GM12891 (cell line): ENCODE data around the gene FOXS1. TPM values are rescaled to one million over a fixed set of nuclear protein-coding genes. Genes with fewer than 3 reads are reported as not detected.

Experiments used
- DNase-seq: peaks from one replicate; pipeline ENCODE4 v3.0.0; 2011; ENCODE audit warnings: low spot score; ENCODE audit not compliant: insufficient read length
- FAIRE-seq: peaks from 2 replicates; lab custom pipeline; 2011; peaks lifted over from hg19 to GRCh38; lab: Jason Lieb, UNC
- PAX5 ChIP-seq: IDR thresholded peaks from 2 replicates; pipeline ENCODE4 v1.6.1; 2011; ENCODE audit warnings: low read length, moderate library complexity, mild to moderate bottlenecking; ENCODE audit not compliant: insufficient read depth, severe bottlenecking
- POLR2A ChIP-seq: IDR thresholded peaks from 2 replicates; pipeline ENCODE4 v1.6.1; 2011; ENCODE audit warnings: low read depth, low read length, control low read depth
- POLR2AphosphoS5 ChIP-seq: IDR thresholded peaks from 2 replicates; pipeline ENCODE4 v1.6.1; 2011; ENCODE audit warnings: low read depth, low read length, control low read depth
- POU2F2 ChIP-seq: IDR thresholded peaks from 2 replicates; pipeline ENCODE4 v1.6.1; 2011; ENCODE audit warnings: low read depth, mild to moderate bottlenecking, control low read depth, low read length, moderate library complexity
- SPI1 ChIP-seq: IDR thresholded peaks from 2 replicates; pipeline ENCODE4 v1.6.1; 2011; ENCODE audit warnings: low read depth, low read length, control low read depth
- TAF1 ChIP-seq: IDR thresholded peaks from 2 replicates; pipeline ENCODE4 v1.6.1; 2011; ENCODE audit warnings: low read depth, low read length, control low read depth
- polyA plus RNA-seq: library from polyadenylated mRNA; unstranded; fragments of >200 nt; gene quantifications from one replicate; pipeline ENCODE4 v1.2.1, GENCODE V29; 2012; ENCODE audit warnings: low read depth, missing spikeins, inconsistent platforms; ENCODE audit not compliant: missing spikeins

Gene FOXS1
- polyA plus RNA-seq = not detected

GRCh38 chr20:31845300-31845863, at the start of gene FOXS1:
Gene FOXS1, minus strand, starts transcription at chr20:31845604. Its CDS starts 62 bp downstream, at chr20:31845542.
- TF ChIP-seq POU2F2 (no peak), TAF1 (no peak), POLR2AphosphoS5 (no peak), SPI1 (no peak), POLR2A (no peak), PAX5 (no peak)
- FAIRE-seq (no peak), DNase-seq (no peak)

DNA sequence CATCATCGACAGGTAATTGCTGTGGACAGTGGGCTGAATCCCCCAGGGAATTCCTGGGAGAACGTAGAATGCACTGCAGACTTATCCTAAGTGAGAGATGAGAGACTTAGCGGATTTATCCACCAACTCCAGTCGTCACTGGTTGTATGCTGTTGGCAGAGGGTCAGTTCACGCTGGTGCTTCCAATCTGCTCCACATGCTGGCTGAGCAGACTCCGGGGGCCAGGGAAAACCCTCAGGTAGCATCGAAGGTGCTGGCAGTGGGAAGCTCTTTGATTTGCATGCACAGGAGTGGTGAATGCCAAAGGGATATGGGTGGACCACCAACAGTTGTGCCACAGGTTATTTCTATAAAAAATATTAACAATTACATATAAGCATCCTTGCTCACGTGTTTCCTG, 45.2 kb upstream of the FOXS1 start:
- TF ChIP-seq TAF1 = no peak
- no peak for TF ChIP-seq SPI1
- TF ChIP-seq POLR2A = no peak
- no peak for TF ChIP-seq POLR2AphosphoS5
- no peak for TF ChIP-seq PAX5
- no peak for TF ChIP-seq POU2F2
- DNase-seq (no peak), FAIRE-seq (no peak)

DNA sequence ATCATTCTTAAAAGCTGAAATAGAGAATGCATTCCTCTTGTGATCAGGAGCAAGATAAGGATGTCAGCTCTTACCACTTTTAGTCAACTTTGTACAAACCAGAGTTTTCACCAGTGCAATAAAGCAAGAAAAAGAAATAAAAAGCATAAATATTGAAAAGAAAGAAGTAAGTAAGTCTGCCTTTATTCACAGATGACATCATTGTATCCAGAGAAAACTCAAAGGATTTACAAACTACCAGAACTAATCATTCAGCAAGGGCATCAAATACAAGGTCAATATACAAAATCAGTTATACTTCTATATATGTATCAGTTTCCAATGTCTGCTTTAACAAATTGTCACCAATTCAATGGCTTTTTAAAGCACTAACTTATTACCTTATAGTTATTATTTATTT, 38.4 kb upstream of the FOXS1 start:
- FAIRE-seq (no peak), DNase-seq (no peak)
- TF ChIP-seq SPI1 = no peak

- TF ChIP-seq POLR2A (no peak), PAX5 (no peak), SPI1 (no peak), POLR2AphosphoS5 (no peak), TAF1 (no peak), POU2F2 (no peak)
- no peak for FAIRE-seq
- no peak for DNase-seq
Observed at GRCh38 chr20:31881945-31882344, 36.5 kb upstream of the FOXS1 start.

DNA sequence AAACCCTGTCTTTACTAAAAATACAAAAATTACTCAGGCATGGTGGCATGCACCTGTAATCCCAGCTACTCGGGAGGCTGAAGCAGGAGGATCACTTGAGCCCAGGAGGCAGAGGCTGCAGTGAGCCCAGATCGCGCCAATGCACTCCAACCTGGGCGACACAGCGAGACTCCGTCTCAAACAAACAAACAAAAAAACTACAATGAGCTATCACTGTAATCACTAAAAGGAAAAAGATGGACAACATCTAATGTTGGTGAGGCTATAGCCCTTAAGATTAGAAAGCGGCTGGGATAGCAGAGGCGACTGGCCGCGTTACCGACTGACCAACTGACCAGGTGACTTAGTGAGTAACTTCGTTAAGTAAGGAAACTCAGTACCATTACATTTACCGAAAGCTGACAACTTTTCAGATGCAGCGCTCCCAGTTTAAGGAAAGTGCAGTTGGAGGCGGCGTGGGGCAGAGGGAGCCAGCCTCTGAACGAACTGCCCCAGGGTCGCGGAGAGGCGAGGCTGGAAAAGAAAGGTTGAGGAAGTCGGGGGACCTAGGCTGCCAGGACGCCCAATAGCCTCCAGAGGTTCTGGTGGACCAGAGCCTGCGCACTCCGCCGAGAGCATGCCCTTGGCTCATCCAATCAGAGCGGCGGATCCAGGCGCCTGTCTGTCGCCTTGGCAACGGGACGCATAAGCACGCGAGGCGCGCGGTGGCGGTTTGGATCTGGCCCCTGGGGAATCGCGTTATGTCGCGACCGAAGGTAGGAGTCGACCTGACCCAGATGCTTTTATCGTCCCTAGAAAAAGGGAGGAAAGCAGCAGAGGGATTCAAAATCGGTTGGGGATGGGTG, 34.0 kb upstream of the FOXS1 start:
- peak; percentile 75 for DNase-seq
- TF ChIP-seq POLR2AphosphoS5 (no peak), SPI1 (0 out of 2 replicates have a peak, but pooled peaks have one; percentile 9)
- no peak for FAIRE-seq

GRCh38 chr20:31877684-31878083, 32.3 kb upstream of the FOXS1 start:
- DNase-seq (no peak), FAIRE-seq (no peak)

GRCh38 chr20:31875671-31876070, 30.3 kb upstream of the FOXS1 start:
- DNase-seq (no peak), FAIRE-seq (no peak)
- no peak for TF ChIP-seq POLR2AphosphoS5
- no peak for TF ChIP-seq POLR2A
- TF ChIP-seq PAX5 = no peak
- no peak for TF ChIP-seq SPI1
- TF ChIP-seq TAF1 = no peak
- TF ChIP-seq POU2F2 = no peak

More at GRCh38 chr20:31877684-31878083, 32.3 kb upstream of the FOXS1 start:
- TF ChIP-seq PAX5 (no peak), POLR2A (no peak), POLR2AphosphoS5 (no peak), TAF1 (no peak), POU2F2 (no peak), SPI1 (no peak)

- TF ChIP-seq POLR2AphosphoS5 (no peak), PAX5 (no peak), TAF1 (no peak), SPI1 (no peak)
- no peak for FAIRE-seq
- DNase-seq = no peak
Observed at GRCh38 chr20:31872406-31872805, 27.0 kb upstream of the FOXS1 start.

DNA sequence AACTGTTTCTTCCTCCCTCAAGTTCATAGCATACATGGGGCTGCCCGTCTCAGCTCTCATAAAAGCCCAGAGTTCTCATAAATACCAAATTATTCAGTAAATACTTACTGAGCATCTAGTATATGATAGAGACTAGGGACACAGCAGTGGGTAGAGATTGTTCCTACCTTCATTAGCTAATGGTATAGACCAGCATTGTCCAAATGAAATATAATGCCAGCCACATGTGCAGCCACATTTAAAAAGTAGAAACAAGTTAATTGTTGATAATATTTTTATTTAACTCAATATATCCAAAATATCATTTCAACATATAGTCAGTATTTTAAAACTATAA, 26.2 kb upstream of the FOXS1 start:
- FAIRE-seq = no peak
- DNase-seq = no peak
- no peak for TF ChIP-seq PAX5
- no peak for TF ChIP-seq POLR2A
- no peak for TF ChIP-seq POU2F2

- DNase-seq (no peak), FAIRE-seq (no peak)
- TF ChIP-seq POU2F2 (no peak), TAF1 (no peak), POLR2A (no peak), POLR2AphosphoS5 (no peak), SPI1 (no peak), PAX5 (no peak)
Observed at GRCh38 chr20:31870726-31871617, 25.6 kb upstream of the FOXS1 start.
